OCI-LY7 (cell line): Measurements from ENCODE around the gene RNU1-4. TPM values are rescaled to one million over a fixed set of nuclear protein-coding genes. Genes with fewer than 3 reads are reported as not detected.
"Not testable (repeated sequence)": the region's sequence is repeated elsewhere in the genome, so short reads cannot be mapped to it uniquely, and the experiment has no call there.

Source experiments
- BruUV-seq: library from RNA; stranded (reverse); fragments of 400-500 nt; replicated peaks from 2 replicates; lab custom pipeline; 2021; lab: Mats Ljungman, UMichigan
- CTCF ChIA-PET: fragments of 300-600 bp; sonication (Branson Sonifier 250); formaldehyde crosslinking; loops from one replicate; lab custom pipeline; 2022; ENCODE audit warnings: antibody characterized with exemption; ENCODE audit not compliant: unreplicated experiment; lab: Charles Lee
- POLR2A ChIA-PET: fragments of 300-600 bp; sonication (Branson Sonifier 250); formaldehyde crosslinking; loops from one replicate; lab custom pipeline; 2022; ENCODE audit warnings: antibody characterized with exemption; lab: Charles Lee
- DNase-seq: peaks from one replicate; pipeline ENCODE4 v3.0.0-alpha.2; 2015; ENCODE audit warnings: low spot score
- H2AFZ ChIP-seq: fragments of 200-600 bp; sonication (generic), shearing (Covaris generic); 2 replicates; pipeline ENCODE4 v1.6.1; 2014; ENCODE audit warnings: mild to moderate bottlenecking, antibody characterized with exemption, low read length, moderate library complexity
- H3K27ac ChIP-seq: fragments of 200-600 bp; sonication (generic); 2 replicates; pipeline ENCODE4 v1.5.1; 2014; ENCODE audit warnings: mixed run types, low read depth, mild to moderate bottlenecking, moderate library complexity, low read length, inconsistent platforms; ENCODE audit not compliant: poor library complexity, severe bottlenecking
- H3K36me3 ChIP-seq: fragments of 200-600 bp; sonication (generic); 2 replicates; pipeline ENCODE4 v1.6.1; 2014; ENCODE audit warnings: mild to moderate bottlenecking, antibody characterized with exemption, low read length, moderate library complexity, mixed read lengths; ENCODE audit not compliant: insufficient read depth
- H3K4me1 ChIP-seq: fragments of 200-600 bp; sonication (generic); 2 replicates; pipeline ENCODE4 v1.5.1; 2014; ENCODE audit warnings: mild to moderate bottlenecking, low read length; ENCODE audit not compliant: insufficient read depth, poor library complexity, severe bottlenecking
- H3K4me2 ChIP-seq: fragments of 200-600 bp; sonication (generic); 2 replicates; pipeline ENCODE4 v1.6.1; 2014; ENCODE audit warnings: mild to moderate bottlenecking, low read length
- H3K4me3 ChIP-seq: fragments of 200-600 bp; sonication (generic); 2 replicates; pipeline ENCODE4 v1.5.1; 2014; ENCODE audit warnings: mild to moderate bottlenecking, low read depth, low read length; ENCODE audit not compliant: poor library complexity, severe bottlenecking
- H3K79me2 ChIP-seq: fragments of 200-600 bp; sonication (generic); 2 replicates; pipeline ENCODE4 v1.6.1; 2016; ENCODE audit warnings: low read depth, mild to moderate bottlenecking, low read length, moderate library complexity, mixed read lengths; ENCODE audit not compliant: insufficient read depth
- H3K9me2 ChIP-seq: fragments of 200-600 bp; sonication (generic); 2 replicates; pipeline ENCODE4 v1.6.1; 2016; ENCODE audit warnings: mild to moderate bottlenecking, low read length, mixed read lengths; ENCODE audit not compliant: insufficient read depth
- H3K9me3 ChIP-seq: fragments of 200-600 bp; sonication (generic); 2 replicates; pipeline ENCODE4 v1.6.1; 2014; ENCODE audit warnings: mild to moderate bottlenecking, mixed run types, low read length, mixed read lengths
- H4K20me1 ChIP-seq: fragments of 200-600 bp; sonication (generic); 2 replicates; pipeline ENCODE4 v1.6.1; 2014; ENCODE audit warnings: mild to moderate bottlenecking, antibody characterized with exemption, low read length, moderate library complexity, mixed read lengths; ENCODE audit not compliant: insufficient read depth
- intact Hi-C: fragments of 100-400 bp; cut with micrococcal nuclease; formaldehyde crosslinking; loops from one replicate; pipeline ENCODE4 v1.10.0; 2022; ENCODE audit not compliant: unreplicated experiment
- total RNA-seq, 2 experiments: library from RNA; depleted of rRNA in 1 of 2; stranded (reverse); fragments of >200 nt in 1 of 2; shearing (Covaris generic) in 1 of 2; gene quantifications; 2 replicates each; pipeline ENCODE4 v1.2.3, GENCODE V29; 2014 to 2022

RNU1-4 gene
- total RNA-seq, 2 experiments from 2014 or later = under 0.01 to 1,968 TPM

DNA sequence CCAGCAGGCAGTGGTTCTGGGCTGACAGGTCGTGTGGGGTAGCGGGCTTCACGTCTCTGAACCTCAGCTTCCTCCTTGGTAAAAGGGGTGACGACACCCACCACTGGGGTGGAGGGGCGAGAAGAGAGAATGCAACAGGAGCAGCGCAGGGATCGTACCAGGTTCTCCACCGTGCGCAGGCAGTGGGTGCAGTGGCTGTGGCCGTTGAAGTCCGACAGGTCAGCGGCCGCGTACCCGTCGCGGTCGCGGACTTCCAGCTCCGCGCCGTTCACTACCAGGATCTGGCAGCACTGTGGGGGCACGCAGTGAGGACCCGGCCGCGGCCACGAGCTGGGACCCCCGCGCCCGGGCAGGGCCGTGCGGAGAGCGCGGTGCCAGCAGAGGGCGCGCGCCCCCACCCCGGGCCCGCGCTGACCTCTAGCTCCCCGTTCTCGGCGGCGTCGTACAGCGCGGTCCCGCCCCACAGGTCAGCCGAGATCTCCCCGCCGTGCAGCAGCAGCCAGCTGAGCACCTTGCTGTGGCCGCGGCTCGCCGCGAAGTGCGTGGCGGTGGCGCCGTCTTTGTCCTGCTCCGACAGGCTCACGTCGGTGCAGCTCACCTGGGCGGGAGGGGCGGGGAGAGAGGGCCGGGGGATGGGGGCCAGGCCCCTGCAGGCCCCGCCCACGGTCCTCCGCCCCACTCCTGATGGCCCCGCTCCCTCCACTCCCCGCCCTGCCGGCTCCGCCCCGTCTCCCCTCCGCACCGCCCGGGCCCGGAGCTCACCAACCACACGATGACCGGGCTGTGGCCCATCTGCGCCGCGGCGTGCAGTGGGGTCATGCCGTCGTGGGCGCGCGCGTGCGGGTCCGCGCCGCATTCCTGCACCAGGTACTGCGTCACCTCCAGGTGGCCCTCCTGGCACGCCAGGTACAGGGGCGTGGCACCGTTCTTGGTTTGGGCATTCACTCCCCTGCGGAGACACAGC lies 32.9 kb upstream of the RNU1-4 start:
- H3K36me3 ChIP-seq, CTCF ChIA-PET, BruUV-seq, H3K27ac ChIP-seq, H3K4me1 ChIP-seq, H4K20me1 ChIP-seq, H3K4me2 ChIP-seq, intact Hi-C loops, DNase-seq, H3K79me2 ChIP-seq, H3K4me3 ChIP-seq, H2AFZ ChIP-seq, H3K9me2 ChIP-seq, H3K9me3 ChIP-seq: not testable (repeated sequence)
- POLR2A ChIA-PET = interaction anchor here (0.6 to 1.1 kb wide), 3 partner anchors 11 to 21 kb away, joined by 3 to 4 read pairs (median 3); no protein-coding TSS in a partner anchor

DNA sequence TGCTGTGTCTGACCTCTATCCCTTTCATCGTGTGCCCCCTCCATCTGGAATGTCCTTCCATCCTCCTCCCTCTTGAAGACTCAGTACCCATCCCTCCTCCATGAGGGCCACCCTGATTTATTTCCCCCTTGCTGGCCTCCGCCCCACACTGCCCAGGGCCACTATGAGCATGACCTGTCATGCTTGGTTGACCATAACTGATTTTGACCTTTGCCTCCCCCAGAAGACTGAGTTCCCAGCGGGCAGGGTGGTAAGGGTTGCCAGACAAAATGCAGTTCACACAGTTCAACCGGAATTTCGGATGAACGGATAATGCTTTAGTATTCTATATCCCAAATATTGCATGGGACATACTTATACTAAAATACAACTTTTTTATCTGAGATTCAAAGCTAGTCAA lies 31.6 kb upstream of the RNU1-4 start:
- H2AFZ ChIP-seq, H3K4me2 ChIP-seq, H3K9me2 ChIP-seq, intact Hi-C loops, H3K27ac ChIP-seq, BruUV-seq, CTCF ChIA-PET, DNase-seq, POLR2A ChIA-PET, H3K9me3 ChIP-seq, H4K20me1 ChIP-seq, H3K4me1 ChIP-seq, H3K79me2 ChIP-seq, H3K36me3 ChIP-seq, H3K4me3 ChIP-seq: not testable (repeated sequence)

DNA sequence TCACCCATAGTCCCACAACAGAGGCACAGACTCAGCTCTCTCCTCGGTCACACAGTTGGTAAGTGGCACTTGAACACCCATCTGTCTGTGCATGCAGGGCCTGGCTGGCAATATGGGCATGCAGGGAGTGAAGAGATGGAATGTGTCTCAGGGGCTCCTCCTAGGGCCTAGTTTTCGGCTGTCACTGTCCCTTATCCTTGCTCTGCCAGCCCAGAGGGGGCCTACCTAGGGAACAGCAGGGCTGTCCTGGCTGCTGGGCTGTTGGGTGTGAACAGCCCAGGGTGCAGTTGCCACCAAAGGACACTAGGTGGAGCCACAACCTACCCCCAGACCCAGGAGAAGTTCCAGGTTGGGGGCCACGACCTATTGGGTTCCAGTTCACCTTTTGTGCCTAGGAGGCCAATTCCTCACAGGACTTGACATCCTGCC lies 30.6 kb upstream of the RNU1-4 start:
- H2AFZ ChIP-seq, H3K27ac ChIP-seq, intact Hi-C loops, BruUV-seq, H3K4me3 ChIP-seq, H3K4me1 ChIP-seq, H3K9me3 ChIP-seq, POLR2A ChIA-PET, CTCF ChIA-PET, H3K4me2 ChIP-seq, H3K79me2 ChIP-seq, DNase-seq, H3K9me2 ChIP-seq, H3K36me3 ChIP-seq, H4K20me1 ChIP-seq: not testable (repeated sequence)

DNA sequence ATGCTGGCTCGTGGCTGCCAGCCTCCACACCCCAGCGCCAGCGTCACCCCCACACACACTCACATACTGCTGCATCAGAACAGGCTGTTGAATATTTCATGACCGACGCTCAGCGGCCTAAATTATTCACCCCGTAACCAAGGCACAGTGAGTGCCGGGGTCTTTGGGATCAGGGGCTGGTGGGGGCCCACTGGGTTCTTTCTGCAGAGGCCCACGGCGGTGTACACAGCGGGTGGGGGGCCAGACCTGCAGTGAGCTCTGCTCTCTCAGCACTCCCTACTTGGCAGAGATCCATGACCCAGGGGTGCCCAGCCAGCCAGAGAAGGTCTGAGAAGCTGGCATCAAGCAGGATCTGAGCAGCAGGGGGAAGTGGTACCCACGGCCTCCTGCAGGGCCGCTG lies 29.7 kb upstream of the RNU1-4 start:
- H3K4me2 ChIP-seq, intact Hi-C loops, DNase-seq, BruUV-seq, H3K9me2 ChIP-seq, H3K4me1 ChIP-seq, H3K27ac ChIP-seq, CTCF ChIA-PET, H3K4me3 ChIP-seq, H3K79me2 ChIP-seq, H3K36me3 ChIP-seq, H4K20me1 ChIP-seq, H2AFZ ChIP-seq, H3K9me3 ChIP-seq: not testable (repeated sequence)
- POLR2A ChIA-PET = interaction anchor here (0.6 to 0.7 kb wide), 2 partner anchors 17 to 169 kb away, joined by 3 read pairs; no protein-coding TSS in a partner anchor

DNA sequence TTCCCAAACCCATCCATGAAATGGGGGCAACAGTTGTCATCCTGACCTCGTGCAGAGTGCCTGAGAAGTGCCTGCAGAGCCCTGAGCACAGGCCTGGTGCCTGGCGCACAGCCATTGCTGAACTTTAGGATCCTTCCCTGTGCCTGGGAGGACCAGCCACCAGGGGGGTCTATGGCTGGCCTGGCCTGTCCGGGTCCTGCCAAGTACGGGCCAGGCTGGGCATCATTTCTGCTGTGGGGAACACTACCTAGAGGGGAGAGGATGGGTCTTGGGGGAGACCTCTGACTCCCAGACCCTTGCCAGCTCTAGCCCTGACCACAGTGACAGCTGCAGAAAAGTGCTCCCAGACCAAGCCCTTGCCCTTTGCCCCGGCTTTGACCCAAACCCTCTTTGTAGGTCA lies 28.2 kb upstream of the RNU1-4 start:
- DNase-seq, H3K4me2 ChIP-seq, H3K9me3 ChIP-seq, H3K4me1 ChIP-seq, BruUV-seq, H3K36me3 ChIP-seq, H3K4me3 ChIP-seq, H3K27ac ChIP-seq, intact Hi-C loops, CTCF ChIA-PET, H2AFZ ChIP-seq, POLR2A ChIA-PET, H3K79me2 ChIP-seq, H4K20me1 ChIP-seq, H3K9me2 ChIP-seq: not testable (repeated sequence)

DNA sequence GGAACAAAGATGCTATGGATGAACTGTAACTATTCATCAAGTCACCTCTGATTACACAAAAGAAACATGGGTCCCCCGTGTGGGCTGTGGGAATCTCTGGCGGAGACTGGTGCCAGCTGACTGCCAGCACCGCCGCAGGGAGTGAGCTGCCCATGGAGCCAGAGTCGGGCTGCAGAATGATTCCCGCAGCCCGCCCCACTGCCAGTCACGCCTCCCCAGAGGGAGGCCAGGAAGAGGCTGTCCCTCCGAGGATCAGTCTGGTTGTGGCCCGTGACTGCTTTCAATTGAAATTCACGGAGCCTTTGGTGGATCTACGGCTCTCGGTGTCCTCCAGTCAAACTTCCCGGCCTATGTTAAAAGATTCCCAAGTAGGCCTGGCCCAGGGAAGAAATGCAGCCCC lies 27.7 kb upstream of the RNU1-4 start:
- H3K4me1 ChIP-seq, H3K79me2 ChIP-seq, intact Hi-C loops, H3K27ac ChIP-seq, POLR2A ChIA-PET, H3K4me3 ChIP-seq, H3K4me2 ChIP-seq, CTCF ChIA-PET, H3K9me3 ChIP-seq, H2AFZ ChIP-seq, H3K36me3 ChIP-seq, H3K9me2 ChIP-seq, DNase-seq, H4K20me1 ChIP-seq, BruUV-seq: not testable (repeated sequence)
